GM12878 (cell line): ENCODE data around the gene FHOD3. TPM values are rescaled to one million over a fixed set of nuclear protein-coding genes. Genes with fewer than 3 reads are reported as not detected.

Source experiments
- PML ChIP-seq: IDR thresholded peaks from 2 replicates; pipeline ENCODE4 v1.6.1; 2012; ENCODE audit warnings: low read length, inconsistent platforms
- PRDM15 ChIP-seq: fragments of 450-650 bp; formaldehyde crosslinking; IDR thresholded peaks from 2 replicates; pipeline ENCODE4 v1.4.0; 2020; ENCODE audit warnings: mild to moderate bottlenecking, moderate library complexity
- ZNF592 ChIP-seq: fragments of 450-650 bp; IDR thresholded peaks from 2 replicates; pipeline ENCODE4 v1.6.1; 2017; ENCODE audit warnings: mild to moderate bottlenecking, moderate library complexity
- polyA plus RNA-seq, 11 experiments: library from polyadenylated mRNA; depleted of rRNA in 4 of 11; unstranded in 6 of 11; stranded (reverse) in 5 of 11; fragments of >200 nt; fragmentation: Nextera tagmentation in 4 of 11; fragmentation: Illumina TruSeq in 1 of 11; extraction: Ambion mirVana in 4 of 11; extraction: Trizol in 1 of 11; gene quantifications; 1 replicate in 1 of 11; 2 replicates in 10 of 11; pipeline versions ENCODE4 v1.2.1 to v1.2.3, GENCODE V29; 2011 to 2016; ENCODE audit warnings: inconsistent platforms in 2 of 11, missing spikeins in 2 of 11, low read depth in 1 of 11
- total RNA-seq, 4 experiments: library from RNA; depleted of rRNA in 3 of 4; stranded (reverse); fragments of >200 nt in 3 of 4; fragmentation: Illumina TruSeq in 1 of 4; extraction: Trizol in 1 of 4; gene quantifications; 2 replicates each; pipeline versions ENCODE4 v1.2.1 to v1.2.3, GENCODE V29; 2013 to 2021

The FHOD3 gene
- total and polyA plus RNA-seq, 10 of the 15 experiments (the other 5 are each of a cell fraction or from before 2014, with no cell fraction given): 0.77 to 26.7 (median 10.4) TPM

- TF ChIP-seq PRDM15 (CRISPR knock-in tag) (no peak), PML (no peak), ZNF592 (no peak)
Measured at GRCh38 chr18:36378205-36378604, 80.7 kb downstream of the FHOD3 start (continued).
